ENCODE data around the gene MAST3.

The MAST3 gene

DNA sequence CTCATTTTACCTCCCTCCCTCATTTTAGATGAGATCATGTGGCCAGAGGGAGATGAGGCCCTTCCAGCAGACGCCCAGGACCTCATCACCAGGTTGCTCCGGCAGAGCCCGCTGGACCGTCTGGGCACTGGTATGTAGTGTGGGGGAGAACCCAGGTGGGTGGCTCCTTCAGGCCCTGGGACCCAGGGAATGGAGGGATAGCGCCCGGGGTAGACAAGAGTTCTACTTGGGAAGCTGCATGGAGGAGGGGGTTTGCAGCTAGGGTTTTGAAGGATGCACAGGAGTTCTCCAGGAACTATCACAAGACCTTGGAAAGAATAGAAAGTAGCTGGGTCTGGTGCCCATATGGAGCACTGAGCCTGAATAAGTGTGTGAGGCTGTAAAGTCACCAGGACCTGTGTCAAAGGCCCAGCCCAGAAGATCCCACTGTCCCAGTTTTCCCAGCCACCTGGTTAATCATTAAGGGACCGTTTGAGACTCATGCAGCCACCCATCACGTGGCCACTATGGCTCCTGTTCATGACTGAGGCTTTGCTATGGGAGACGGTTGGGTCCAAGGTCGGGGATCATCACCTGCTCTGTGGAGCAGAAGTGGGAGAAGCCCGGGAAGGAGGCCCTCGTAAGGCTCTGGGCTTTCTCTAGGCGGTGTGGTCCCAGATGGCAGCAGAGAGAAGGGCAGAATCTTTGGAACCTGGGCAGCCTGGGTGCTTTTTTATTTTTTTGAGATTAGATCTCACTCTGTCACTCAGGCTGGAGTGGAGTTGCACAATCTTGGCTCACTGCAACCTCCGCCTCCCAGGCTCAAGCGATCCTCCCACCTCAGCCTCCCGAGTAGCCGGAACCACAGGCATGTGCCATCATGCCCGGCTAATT lies 38.4 kb downstream of the MAST3 start:
- DNase-seq (ENCODE audit: low read depth in 2 of 2, low spot score in 1 of 2) = no peak

DNA sequence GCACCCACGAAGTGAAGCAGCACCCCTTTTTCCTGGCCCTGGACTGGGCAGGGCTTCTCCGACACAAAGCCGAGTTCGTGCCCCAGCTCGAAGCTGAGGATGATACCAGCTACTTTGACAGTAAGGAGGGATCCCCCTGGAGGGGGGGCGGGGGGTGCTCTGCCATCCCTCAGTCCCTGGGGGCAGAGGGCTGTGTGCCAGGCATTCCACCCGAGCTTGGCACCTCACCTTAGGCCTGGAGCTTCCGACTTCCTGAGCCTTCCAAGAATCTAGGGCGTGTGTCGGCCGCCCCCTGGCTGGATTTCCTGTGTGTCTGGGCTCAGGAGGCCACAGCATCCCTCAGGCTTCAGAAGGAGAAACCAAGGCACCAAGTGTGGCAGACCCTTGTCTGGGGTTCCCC lies 39.7 kb downstream of the MAST3 start:
- DNase-seq (ENCODE audit: low read depth in 2 of 2, low spot score in 1 of 2) = no peak

DNA sequence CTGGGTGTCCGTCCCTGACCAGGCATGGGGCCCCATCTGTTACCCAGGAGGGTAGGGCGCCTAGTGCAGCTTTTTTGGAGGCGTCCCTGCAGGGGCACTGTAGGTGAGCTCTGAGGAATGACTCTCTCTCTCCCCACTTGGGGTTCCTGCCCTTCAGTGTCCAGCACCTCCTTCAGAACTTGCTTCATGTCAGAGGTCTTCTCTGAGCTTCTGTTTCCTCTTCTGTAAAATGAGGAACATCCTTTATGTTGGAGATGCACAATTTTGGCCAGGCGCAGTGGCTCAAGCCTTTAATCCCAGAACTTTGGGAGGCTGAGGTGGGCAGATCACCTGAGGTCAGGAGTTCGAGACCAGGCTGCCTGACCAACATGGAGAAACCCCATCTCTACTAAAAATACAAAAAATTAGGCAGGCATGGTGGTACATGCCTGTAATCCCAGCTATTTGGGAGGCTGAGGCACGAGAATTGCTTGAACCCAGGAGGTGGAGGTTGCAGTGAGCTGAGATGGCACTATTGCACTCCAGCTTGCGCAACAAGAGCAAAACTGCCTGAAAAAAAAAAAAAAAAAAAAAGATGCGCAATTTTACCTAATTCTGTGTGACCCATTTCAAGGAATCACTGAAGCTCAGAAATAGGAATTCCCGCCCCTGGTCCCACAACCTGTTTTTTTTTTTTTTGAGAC lies 40.2 kb downstream of the MAST3 start:
- DNase-seq (ENCODE audit: low read depth in 2 of 2, low spot score in 1 of 2) = no peak

DNA sequence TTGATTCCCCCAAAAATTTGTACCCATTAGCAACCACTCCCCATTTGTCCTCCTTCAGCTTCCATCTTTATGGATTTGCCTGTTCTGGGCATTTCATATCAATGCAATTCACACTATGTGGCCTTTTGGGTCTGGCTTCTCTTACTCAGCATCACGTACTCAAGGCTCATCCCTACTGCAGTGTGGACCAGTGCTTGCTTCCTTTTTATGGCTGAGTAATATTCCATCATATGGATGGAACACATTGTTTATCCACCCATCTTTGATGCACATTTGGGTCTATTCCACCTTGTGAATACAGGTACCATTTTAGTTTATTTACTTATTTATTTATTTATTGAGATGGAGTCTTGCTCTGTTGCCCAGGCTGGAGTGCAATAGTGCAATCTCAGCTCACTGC lies 42.9 kb downstream of the MAST3 start:
- no peak for DNase-seq (ENCODE audit: low read depth in 2 of 2, low spot score in 1 of 2)

DNA sequence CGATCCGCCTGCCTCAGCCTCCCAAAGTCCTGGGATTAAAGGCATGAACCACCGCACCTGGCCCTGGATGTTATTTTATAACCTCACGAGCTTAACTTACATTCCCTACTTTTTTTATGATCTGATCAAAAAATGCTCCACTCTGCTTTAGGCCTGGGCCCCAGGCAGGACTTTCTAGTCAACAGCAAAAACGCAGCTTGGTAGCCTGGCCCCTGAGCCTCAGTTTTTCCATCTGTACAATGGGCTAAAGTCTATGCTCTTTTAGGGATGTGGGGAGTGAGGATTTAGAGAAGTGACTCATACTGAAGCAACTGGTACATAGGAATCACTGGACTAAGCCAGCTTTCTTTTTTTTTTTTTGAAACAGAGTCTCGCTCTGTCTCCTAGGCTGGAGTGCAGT lies 43.5 kb downstream of the MAST3 start:
- DNase-seq (ENCODE audit: low read depth in 2 of 2, low spot score in 1 of 2) = no peak

DNA sequence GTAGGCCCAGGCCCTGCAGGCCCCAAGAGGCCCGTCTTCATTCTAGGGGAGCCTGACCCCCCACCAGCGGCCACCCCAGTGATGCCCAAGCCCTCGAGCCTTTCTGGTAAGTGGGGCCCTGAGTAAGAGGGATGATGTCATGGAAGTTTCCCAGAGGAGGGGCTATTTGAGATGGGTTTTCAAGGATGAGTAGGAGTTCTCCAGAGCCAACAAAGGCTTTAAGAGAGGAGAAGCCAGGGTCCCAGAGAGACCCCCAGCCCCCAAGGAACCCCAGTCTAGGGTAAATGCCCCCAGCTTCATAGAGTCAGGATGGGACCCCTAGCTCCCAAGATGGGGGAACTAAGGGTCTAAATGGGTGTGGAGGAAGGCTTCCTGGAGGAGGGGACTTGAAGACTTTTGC lies 46.3 kb downstream of the MAST3 start:
- DNase-seq (ENCODE audit: low read depth in 2 of 2, low spot score in 1 of 2) = no peak

DNA sequence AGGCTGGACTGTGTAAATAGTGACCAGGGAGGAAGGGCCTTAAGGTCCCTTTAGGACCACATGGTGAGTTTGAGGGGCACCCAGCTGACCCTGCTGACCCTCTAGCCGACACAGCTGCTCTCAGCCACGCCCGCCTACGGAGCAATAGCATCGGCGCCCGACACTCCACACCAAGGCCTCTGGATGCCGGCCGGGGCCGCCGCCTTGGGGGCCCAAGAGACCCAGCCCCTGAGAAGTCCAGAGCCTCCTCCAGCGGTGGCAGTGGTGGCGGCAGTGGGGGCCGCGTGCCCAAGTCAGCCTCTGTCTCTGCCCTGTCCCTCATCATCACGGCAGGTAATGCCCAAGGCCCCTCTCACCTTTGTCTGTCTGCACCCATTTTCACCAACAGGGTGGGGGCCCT lies 46.8 kb downstream of the MAST3 start:
- no peak for DNase-seq (ENCODE audit: low read depth in 2 of 2, low spot score in 1 of 2)

DNA sequence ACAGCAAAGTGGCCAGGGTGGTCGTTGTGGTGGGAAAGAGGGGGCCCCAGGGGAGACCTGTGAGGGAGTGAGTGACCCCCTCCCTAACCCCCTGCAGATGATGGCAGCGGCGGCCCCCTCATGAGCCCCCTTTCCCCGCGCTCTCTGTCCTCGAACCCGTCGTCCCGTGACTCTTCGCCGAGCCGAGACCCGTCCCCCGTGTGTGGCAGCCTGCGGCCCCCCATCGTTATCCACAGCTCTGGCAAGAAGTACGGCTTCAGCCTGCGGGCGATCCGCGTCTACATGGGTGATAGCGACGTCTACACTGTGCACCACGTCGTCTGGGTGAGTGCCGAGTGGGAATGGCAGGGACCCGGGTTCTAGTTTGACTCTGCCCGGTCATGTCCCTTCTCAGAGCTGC lies 47.3 kb downstream of the MAST3 start:
- DNase-seq (ENCODE audit: low read depth in 2 of 2, low spot score in 1 of 2) = no peak

DNA sequence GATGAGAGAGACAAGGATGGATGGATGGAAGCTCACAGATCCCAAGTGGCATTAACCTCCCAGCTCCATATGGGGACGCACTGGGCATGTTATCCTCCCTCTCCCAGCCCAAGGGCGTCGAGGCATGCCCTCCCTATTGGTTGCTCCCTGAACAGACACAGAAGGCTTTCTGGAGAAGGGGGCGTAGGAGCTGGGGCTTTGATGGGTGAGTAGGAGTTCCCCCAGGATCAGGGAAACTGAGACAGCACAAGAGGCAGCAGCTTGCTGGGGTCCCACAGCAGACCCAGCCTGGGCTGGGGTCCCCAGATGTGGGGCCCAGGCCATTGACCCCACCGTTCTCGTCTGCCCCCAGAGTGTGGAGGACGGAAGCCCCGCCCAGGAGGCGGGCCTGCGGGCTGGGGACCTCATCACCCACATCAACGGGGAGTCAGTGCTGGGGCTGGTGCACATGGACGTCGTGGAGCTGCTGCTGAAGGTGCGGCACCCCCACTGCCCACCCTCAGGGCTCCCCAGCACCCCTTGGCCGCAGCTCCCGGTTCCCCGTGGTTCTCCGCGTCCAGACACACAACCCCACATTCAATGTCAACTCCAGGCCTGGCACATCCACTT lies 47.9 kb downstream of the MAST3 start:
- DNase-seq (ENCODE audit: low read depth in 2 of 2, low spot score in 1 of 2) = no peak

DNA sequence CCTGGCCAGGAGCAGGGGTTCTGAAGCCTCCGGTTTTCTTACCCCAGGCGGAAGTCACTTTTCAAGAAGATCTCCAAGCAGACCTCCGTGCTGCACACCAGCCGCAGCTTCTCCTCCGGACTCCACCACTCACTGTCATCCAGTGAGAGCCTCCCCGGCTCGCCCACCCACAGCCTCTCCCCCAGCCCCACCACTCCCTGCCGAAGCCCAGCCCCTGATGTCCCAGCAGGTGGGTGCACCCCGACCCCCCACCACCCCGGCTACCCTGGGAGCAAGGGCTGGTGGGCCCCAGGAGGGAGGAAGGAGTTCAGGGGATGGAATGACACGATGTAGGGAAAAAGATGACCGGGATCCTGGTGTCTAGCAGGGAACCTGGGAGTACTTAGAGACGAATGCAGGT lies 49.8 kb downstream of the MAST3 start:
- DNase-seq (ENCODE audit: low read depth in 2 of 2, low spot score in 1 of 2) = no peak

DNA sequence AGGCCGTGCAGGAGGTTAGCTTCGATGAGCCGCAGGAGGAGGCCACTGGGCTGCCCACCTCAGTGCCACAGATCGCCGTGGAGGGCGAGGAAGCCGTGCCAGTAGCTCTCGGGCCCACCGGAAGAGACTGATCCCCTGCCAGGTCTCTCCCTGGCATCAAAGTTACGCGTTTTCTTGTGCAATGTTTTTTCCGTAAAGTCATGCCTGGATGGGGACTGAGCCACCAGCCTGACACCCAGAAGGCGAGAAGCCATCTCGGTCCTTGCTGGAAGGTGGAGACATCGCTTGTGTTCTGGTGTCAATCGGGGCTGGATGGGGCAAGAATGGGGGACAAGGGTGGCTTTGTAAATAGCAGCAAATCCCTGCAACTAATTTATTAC lies 52.0 kb downstream of the MAST3 start:
- no peak for DNase-seq (ENCODE audit: low read depth in 2 of 2, low spot score in 1 of 2)

DNA sequence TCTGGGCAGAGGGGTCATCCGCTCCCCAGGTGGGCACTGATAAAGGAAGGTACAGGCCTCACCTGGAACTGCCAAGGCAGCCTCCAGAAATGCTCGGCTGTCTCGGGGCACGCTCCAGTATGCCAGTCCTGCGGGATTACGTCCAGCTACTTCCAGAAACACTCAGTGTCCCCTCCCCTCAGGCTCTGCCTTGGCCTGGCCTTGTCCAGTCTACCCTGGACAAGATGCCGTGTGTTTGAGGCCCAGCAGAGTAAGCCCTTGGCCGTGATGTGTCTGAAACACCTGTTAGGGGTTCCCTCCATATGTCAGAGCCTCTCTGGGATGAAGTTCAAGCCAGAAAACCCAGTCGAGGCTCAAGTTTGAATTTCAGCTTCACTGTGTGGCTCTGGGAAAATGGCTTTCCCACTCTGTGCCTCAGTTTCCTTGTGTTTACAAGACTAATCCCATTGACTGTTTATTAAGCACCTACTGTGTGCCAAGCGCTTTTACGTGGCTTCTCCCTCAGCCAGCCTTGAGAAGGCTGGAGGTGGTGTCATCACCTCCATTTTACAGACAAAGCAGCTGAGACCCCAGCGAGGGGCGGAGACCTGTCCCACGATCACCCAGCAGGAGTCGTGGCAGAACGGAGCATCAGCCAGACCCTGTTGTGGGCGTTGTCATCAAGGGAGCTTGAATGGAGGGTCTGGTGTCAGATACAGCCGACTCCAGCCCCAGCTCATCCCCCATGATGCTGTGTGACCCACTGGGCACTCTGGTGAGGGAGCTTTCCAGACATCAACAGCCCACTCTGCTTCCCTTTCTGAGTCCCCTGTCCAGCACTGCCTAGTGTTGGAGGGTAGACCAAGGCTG lies 53.4 kb downstream of the MAST3 start:
- no peak for DNase-seq (ENCODE audit: low read depth in 2 of 2, low spot score in 1 of 2)

DNA sequence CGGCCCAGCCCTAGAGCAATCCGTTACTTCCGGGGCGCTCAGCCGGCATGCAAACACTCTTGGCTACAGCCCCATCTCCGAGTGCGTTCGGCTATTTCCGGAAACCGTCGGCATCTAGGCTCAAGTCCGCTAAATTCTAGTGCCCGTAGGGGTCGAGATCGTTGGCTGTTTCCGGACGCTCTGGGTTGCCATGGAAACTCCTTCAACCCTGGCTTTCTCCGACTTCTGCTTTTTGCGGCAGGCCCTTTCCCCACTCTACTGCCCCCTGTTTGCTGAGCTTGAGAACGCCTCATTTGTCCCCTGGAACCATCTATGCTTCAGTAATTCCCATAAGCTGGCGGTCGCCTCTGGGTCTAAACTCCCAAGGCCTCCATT lies 54.9 kb downstream of the MAST3 start:
- peak; percentile 86 to 91 for DNase-seq (ENCODE audit: low read depth in 2 of 2, low spot score in 1 of 2)

DNA sequence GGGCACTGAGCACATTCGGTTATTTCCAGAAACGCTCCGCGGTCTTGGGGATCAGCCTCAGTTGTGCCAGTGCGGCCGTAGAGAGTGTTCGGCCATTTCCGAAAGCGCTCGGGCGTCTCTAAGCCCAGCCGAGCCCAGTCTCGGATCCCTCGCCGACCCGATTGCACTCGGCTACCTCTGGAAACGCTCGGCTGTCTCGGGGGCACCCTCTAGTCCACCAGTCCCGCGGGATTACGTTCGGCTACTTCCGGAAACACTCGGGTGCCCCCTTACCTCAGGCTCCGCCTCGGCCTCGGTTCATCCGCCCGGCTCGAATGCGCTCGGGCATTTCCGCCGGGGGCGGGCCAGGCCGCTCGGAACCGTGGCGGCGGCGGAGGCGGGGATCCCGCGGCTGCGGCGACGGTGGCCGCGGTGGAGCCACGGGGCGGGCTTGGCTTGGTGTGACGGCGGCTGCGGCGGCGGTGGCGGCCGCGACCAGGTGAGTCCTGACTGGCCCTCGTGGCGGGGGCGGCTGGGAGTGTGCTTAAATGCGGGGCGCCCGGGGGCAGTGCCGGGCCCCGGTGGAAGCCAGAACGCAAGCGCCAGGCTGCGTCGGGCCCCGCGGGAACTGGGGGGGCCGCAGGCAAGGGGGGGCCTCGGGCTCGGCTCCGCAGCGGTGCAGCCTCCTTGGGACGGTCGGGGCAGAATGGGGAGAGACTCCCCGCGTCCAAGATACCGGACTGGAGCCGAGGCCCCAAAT lies 55.4 kb downstream of the MAST3 start, which contains the start of gene PIK3R2:
Gene PIK3R2, plus strand, starts transcription at position 347 of the 739 bp plus-strand sequence. CDS start 2,717 bp downstream, outside the sequence.
- peak; percentile 97 to 98 for DNase-seq (ENCODE audit: low read depth in 2 of 2, low spot score in 1 of 2)

DNA sequence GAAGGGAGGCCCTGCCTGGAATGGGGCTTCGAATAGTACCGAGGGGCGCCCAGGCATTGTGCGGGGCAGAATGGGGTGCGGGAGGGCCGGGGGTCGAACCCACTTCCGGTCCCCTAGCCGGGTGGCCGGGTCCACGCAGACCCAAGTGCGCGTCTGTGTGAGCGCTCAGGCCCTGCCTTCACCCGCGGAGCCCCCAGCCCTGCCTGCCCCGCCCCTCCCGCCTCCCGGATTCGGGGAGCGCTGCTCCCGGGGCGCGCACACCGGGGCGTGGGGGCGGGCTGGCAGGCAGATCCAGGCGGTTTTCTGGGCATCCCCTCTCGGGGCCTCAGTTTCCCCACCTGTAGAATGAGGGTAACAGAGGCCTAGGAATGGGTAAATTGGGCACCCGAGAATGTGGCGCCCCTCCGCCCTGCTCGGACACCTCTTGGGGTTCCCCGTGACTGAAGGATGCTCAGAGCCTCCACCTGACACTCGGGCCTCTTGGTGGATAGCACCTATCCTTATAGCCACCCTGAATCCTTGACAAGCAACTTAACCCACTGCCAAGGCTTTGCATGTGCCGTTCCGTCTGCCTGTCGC lies 56.1 kb downstream of the MAST3 start:
- DNase-seq (ENCODE audit: low read depth in 2 of 2, low spot score in 1 of 2) = no peak

DNA sequence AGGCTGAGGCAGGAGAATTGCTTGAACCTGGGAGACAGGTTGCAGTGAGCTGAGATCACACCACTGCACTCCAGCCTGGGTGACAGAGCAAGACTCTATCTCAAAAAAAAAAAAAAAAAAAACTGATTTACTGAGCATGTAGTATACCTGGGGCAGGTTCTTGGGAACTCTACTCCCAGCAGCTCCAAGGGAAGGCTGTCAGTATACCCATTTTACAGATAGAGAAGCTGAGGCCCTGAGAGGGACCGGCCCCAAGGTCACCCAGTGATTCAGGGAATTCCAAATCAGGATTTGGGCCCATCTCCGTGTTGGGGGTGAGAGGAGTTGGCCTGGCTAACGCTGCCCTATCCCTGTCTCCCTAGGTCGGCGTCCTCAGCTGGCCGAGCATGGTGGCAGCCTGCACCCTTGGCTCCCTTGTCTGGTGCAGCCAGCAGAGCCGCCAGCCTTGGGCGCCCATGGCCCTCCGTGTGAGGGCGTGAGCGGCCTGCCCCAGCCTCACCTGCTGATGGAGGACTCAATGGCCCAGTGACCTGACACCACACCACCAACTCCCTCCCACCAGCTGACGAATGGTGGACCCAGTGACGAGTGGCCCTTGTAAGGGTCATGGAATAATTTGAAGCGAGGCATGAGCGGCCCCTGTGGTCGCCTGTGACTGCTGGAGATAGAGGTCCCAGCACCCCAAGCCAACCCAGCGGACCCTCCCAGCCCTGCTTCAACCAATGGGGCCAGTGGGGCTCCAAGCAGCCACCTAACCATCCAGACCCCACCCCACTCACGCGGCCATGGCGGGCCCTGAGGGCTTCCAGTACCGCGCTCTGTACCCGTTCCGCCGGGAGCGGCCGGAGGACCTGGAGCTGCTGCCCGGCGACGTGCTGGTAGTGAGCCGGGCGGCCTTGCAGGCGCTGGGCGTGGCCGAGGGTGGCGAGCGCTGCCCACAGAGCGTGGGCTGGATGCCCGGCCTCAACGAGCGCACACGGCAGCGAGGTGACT lies 57.8 kb downstream of the MAST3 start:
- no peak for DNase-seq (ENCODE audit: low read depth in 2 of 2, low spot score in 1 of 2)

DNA sequence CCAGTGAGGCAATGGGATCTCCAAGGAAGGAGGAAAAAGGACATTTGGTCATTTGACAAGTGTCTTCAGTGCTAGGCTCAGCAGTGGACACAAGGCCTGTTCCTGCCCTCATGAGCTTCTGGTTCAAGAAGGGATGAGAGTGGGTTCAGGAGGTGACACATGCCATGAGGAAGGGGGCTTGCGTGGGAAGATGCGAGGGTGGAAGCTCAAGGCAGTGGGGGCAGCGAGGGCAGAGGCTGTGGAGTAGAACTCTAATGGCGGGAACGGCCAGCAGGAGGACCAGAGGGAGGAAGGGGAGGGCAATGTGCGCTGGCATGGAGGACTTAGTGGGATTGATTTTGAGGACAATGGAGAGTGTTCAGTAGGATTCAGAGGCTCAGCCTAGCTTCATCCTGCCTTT lies 58.7 kb downstream of the MAST3 start:
- DNase-seq (ENCODE audit: low read depth in 2 of 2, low spot score in 1 of 2) = no peak

DNA sequence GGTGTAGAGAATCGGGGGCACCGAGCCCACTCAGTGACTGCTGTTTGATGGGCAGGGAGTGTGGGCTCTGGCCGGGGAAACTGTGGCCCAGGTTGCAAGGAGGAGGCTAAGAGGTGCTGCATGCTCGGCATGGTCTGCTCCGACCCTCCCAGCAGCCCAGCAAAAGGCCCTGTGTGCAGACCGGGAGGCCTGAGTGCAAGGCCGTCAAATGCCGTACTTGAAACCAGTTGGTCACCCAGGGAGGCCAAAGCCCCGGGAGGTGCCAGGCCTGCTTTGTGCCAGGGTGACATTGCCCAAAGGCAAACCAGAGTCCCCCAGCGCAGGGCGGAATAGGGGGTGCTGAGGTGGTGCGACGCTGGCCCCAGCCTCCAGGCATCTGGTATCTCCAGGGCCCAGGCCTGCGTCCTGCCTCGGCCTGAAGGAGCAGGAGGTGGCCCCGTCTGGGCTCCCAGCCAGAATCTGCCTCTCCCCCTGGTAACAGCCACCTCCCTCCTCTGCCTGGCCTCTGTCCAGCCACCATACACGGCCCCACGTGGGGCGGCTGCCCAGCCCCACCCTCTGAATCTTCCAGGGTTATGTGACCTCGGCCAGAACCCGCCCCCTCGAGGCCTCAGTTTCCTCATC lies 59.4 kb downstream of the MAST3 start:
- DNase-seq (ENCODE audit: low read depth in 2 of 2, low spot score in 1 of 2) = no peak
